ENCODE data around the gene TECPR2. TPM values are rescaled to one million over a fixed set of nuclear protein-coding genes. Genes with fewer than 3 reads are reported as not detected.

TECPR2 gene
- total and polyA plus RNA-seq, 8 donors = 11.6 to 30.1 (median 16.2) TPM

DNA sequence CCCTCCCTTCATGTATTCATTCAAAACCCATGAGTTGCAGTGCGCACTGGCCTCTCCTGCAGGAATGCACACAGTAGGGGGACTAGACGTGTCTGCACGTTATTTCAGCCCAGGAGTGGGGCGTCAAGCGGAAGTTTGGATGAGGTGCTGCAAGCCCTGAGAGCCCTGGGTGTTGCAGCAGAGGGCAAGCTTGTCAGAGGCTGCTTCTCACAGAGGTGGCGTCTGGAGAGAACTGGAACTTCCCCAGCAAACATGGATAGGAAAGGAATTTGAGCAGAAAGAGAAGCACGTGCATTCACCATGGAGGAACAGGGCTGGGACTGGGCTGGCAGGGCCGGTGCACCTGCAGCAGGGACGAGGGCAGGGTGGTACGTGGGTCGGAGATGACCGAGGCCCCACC lies 64.9 kb downstream of the TECPR2 start:
- intact Hi-C loops (cut with DNase I) = no loop called here
- TF ChIP-seq CTCF (IDR thresholded peaks at IDR 0.05) = no peak
- H3K4me3 ChIP-seq = no peak overlapping the region
- no peak for DNase-seq
- peaks cover 0 to 76% of the 10 kb centered on the region in 2 donors for H3K36me3 ChIP-seq
- H3K27me3 ChIP-seq = no peaks in the 10 kb centered on the region
- no peaks in the 10 kb centered on the region for H3K4me1 ChIP-seq
- no peaks in the 10 kb centered on the region for H3K9me3 ChIP-seq
- no peak for ATAC-seq
- H3K27ac ChIP-seq = no peak overlapping the region

- Histone ChIP-seq H3K4me3 (no peak overlapping the region), H3K4me1 (no peaks in the 10 kb centered on the region), H3K9me3 (no peaks in the 10 kb centered on the region), H3K27me3 (no peaks in the 10 kb centered on the region), H3K27ac (no peak overlapping the region), H3K36me3 (peaks cover 0 to 88% of the 10 kb centered on the region in 2 donors)
- intact Hi-C loops (cut with DNase I) = no loop called here
- ATAC-seq = no peak
- TF ChIP-seq CTCF (IDR thresholded peaks at IDR 0.05) = no peak
- DNase-seq = no peak
Observed at GRCh38 chr14:102430212-102430908, 67.6 kb downstream of the TECPR2 start.

DNA sequence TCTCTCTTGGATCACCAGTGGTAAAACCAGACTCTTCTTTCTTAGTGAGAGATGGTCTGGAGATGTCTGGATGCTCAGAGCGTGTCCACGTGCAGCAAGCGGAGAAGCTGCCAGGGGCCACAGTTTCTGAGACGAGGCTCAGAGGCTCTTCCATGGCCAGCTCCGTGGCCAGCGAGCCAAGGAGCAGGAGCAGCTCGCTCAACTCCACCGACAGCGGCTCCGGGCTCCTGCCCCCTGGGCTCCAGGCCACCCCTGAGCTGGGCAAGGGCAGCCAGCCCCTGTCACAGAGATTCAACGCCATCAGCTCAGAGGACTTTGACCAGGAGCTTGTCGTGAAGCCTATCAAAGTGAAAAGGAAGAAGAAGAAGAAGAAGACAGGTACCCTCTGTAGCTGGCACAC lies 69.0 kb downstream of the TECPR2 start:
- Histone ChIP-seq H3K4me3 (no peak overlapping the region), H3K4me1 (no peaks in the 10 kb centered on the region), H3K9me3 (no peaks in the 10 kb centered on the region), H3K36me3 (peaks cover 0 to 88% of the 10 kb centered on the region in 2 donors), H3K27ac (no peak overlapping the region), H3K27me3 (no peaks in the 10 kb centered on the region)
- no peak for TF ChIP-seq CTCF (IDR thresholded peaks at IDR 0.05)
- DNase-seq = no peak
- intact Hi-C loops (cut with DNase I) = no loop called here
- no peak for ATAC-seq

- ATAC-seq = no peak
- no peak for DNase-seq
- Histone ChIP-seq H3K9me3 (no peaks in the 10 kb centered on the region), H3K4me1 (peaks cover 0 to 9% of the 10 kb centered on the region in 2 donors), H3K36me3 (peaks cover 0 to 68% of the 10 kb centered on the region in 2 donors), H3K4me3 (no peak overlapping the region), H3K27me3 (no peaks in the 10 kb centered on the region), H3K27ac (no peak overlapping the region)
- intact Hi-C loops (cut with DNase I) = loop anchor here in 1 of 2 donors (5.0 kb wide), 1 partner anchor 83 kb away; no protein-coding TSS in a partner anchor
- no peak for TF ChIP-seq CTCF (IDR thresholded peaks at IDR 0.05)
Observed at GRCh38 chr14:102434647-102435175, 72.0 kb downstream of the TECPR2 start.
